ENCODE measurements around the gene TTLL12.
A peak's percentile ranks its signal among the peaks of the same experiment; 100 is the strongest.

DNA sequence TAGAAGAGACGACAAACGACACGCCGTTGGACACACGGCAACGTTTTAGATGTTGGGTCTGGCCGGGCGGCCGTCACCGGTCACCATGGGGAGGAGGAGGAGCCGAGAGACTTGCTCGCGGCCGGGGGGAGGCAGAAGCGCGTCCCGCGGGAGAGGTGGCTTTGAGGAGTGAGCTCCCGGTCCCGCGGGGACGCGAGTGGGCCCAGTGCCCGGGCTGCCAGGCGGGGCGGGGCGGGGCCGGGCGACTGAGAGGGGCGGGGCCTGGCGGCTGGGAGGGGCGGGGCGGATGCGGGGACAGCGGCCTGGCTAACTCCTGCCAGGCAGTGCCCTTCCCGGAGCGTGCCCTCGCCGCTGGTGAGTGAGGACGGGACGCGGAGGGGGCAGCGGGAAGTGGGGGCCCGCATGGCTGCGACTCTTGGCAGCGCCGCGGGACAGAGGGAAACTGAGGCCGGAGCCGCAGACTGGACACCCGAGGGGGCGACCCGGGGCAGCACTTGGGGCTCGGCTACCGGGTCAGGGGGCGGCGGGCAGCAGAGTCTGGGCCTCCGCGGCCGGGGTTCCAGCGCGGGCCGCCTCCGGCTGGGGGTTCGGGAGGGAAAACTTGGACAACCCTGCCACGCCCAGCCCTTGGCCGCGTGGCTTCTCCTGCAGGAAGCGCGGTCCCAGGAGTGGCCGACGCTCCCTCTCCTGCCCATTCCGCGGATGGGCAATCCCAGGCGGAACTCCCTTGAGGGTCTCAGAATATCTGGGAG is 35.5 kb downstream of the TTLL12 start, which contains the start of gene TSPO:
- peak in 2 of 4 donors; percentile 30 to 82 for TF ChIP-seq POLR2A (IDR thresholded peaks at IDR 0.05)
- TF ChIP-seq, protein P1, sequence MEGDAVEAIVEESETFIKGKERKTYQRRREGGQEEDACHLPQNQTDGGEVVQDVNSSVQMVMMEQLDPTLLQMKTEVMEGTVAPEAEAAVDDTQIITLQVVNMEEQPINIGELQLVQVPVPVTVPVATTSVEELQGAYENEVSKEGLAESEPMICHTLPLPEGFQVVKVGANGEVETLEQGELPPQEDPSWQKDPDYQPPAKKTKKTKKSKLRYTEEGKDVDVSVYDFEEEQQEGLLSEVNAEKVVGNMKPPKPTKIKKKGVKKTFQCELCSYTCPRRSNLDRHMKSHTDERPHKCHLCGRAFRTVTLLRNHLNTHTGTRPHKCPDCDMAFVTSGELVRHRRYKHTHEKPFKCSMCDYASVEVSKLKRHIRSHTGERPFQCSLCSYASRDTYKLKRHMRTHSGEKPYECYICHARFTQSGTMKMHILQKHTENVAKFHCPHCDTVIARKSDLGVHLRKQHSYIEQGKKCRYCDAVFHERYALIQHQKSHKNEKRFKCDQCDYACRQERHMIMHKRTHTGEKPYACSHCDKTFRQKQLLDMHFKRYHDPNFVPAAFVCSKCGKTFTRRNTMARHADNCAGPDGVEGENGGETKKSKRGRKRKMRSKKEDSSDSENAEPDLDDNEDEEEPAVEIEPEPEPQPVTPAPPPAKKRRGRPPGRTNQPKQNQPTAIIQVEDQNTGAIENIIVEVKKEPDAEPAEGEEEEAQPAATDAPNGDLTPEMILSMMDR (IDR thresholded peaks at IDR 0.05), result no peak

Measured in esophagus squamous epithelium (tissue), 4 donors.